ENCODE results near the gene CHST13. TPM values are rescaled to one million over a fixed set of nuclear protein-coding genes. Genes with fewer than 3 reads are reported as not detected.

The CHST13 gene
- total RNA-seq, 1 donor from 2014 or later: not detected

Other genes with a start within 250 kb of the CHST13 start
- gene KLF15, start 166.7 kb upstream of the CHST13 start, total RNA-seq: 2.3 and 4.3 TPM in 2 replicates
- not detected in 2 replicates for gene CFAP100, start 129.2 kb upstream of the CHST13 start, total RNA-seq
- 15.2 and 20.5 TPM in 2 replicates for gene ZXDC, start 48.3 kb upstream of the CHST13 start, total RNA-seq
- gene UROC1, start 6.4 kb upstream of the CHST13 start, total RNA-seq: not detected in 2 replicates
- not detected in 2 replicates for gene C3orf22, start 34.8 kb downstream of the CHST13 start, total RNA-seq
- gene TXNRD3, start 131.0 kb downstream of the CHST13 start, total RNA-seq: 5.7 and 12.7 TPM in 2 replicates
- 9.3 and 13.5 TPM in 2 replicates for gene CHCHD6, start 180.1 kb downstream of the CHST13 start, total RNA-seq